Lower leg skin (tissue), 3 donors: ENCODE results near the gene FSTL1.

Source experiments
- CTCF ChIP-seq, 3 donors: fragments of 450-650 bp; IDR thresholded peaks; one replicate each; pipeline ENCODE4 v1.5.1; 2016; ENCODE audit warnings: antibody characterized with exemption in 3 of 3, mild to moderate bottlenecking in 3 of 3, moderate library complexity in 2 of 3
- POLR2A ChIP-seq, 2 donors: fragments of 450-650 bp; IDR thresholded peaks; one replicate each; pipeline ENCODE4 v1.6.1; 2016 to 2017; ENCODE audit warnings: antibody characterized with exemption in 2 of 2, mild to moderate bottlenecking in 1 of 2, moderate library complexity in 1 of 2

- TF ChIP-seq CTCF (IDR thresholded peaks at IDR 0.05): no peak
- no peak for TF ChIP-seq POLR2A (IDR thresholded peaks at IDR 0.05)
Observed at GRCh38 chr3:120423432-120423831, 27.4 kb downstream of the FSTL1 start.
